Activated CD8-positive, alpha-beta T cell treated with anti-CD3 and anti-CD28 coated beads for 36 hours (primary cell): ENCODE data around the gene NLE1. TPM values are rescaled to one million over a fixed set of nuclear protein-coding genes. Genes with fewer than 3 reads are reported as not detected.

Experiments used
- ATAC-seq: fragments of 200-7000 bp; cut with Tn5 transposase; one replicate; pipeline ENCODE4 v1.10.0; 2021; ENCODE audit warnings: mild to moderate bottlenecking, moderate library complexity
- CTCF ChIA-PET: fragments of 350-600 bp; sonication (Branson Sonifier 250); formaldehyde crosslinking; loops from one replicate; lab custom pipeline; 2021; ENCODE audit warnings: antibody characterized with exemption; lab: Charles Lee
- POLR2A ChIA-PET: fragments of 350-600 bp; sonication (Branson Sonifier 250); formaldehyde crosslinking; loops from one replicate; lab custom pipeline; 2021; ENCODE audit warnings: antibody characterized with exemption; lab: Charles Lee
- DNase-seq: peaks from one replicate; pipeline ENCODE4 v3.0.0-alpha.2; 2020
- H3K27ac Mint-ChIP-seq: one replicate; pipeline ENCODE4 v1.8.0; 2021; ENCODE audit warnings: mild to moderate bottlenecking, mixed read lengths
- H3K27me3 Mint-ChIP-seq: one replicate; pipeline ENCODE4 v1.8.0; 2021; ENCODE audit warnings: mixed read lengths
- H3K36me3 Mint-ChIP-seq: one replicate; pipeline ENCODE4 v1.8.0; 2021; ENCODE audit warnings: low read depth, mixed read lengths
- H3K4me1 Mint-ChIP-seq: one replicate; pipeline ENCODE4 v1.8.0; 2021; ENCODE audit warnings: low read depth, mixed read lengths
- H3K4me3 Mint-ChIP-seq: one replicate; pipeline ENCODE4 v1.8.0; 2021; ENCODE audit warnings: mild to moderate bottlenecking, moderate library complexity, mixed read lengths
- H3K9me3 Mint-ChIP-seq: one replicate; pipeline ENCODE4 v1.8.0; 2021; ENCODE audit warnings: mixed read lengths
- intact Hi-C: fragments of 100-400 bp; cut with micrococcal nuclease; formaldehyde crosslinking; loops from one replicate; pipeline ENCODE4 v1.10.0; 2022
- total RNA-seq, 2 experiments: library from RNA; stranded (reverse); gene quantifications; one replicate each; pipeline ENCODE4 v1.2.3, GENCODE V29; 2021
- TF ChIP-seq, protein P1 (sequence below): fragments of 200-600 bp; IDR thresholded peaks from one replicate; pipeline ENCODE4 v1.8.0; 2022; ENCODE audit warnings: antibody characterized with exemption, mild to moderate bottlenecking

NLE1 gene
- total RNA-seq, 2 experiments from 2014 or later = 49.1 to 49.8 TPM

DNA sequence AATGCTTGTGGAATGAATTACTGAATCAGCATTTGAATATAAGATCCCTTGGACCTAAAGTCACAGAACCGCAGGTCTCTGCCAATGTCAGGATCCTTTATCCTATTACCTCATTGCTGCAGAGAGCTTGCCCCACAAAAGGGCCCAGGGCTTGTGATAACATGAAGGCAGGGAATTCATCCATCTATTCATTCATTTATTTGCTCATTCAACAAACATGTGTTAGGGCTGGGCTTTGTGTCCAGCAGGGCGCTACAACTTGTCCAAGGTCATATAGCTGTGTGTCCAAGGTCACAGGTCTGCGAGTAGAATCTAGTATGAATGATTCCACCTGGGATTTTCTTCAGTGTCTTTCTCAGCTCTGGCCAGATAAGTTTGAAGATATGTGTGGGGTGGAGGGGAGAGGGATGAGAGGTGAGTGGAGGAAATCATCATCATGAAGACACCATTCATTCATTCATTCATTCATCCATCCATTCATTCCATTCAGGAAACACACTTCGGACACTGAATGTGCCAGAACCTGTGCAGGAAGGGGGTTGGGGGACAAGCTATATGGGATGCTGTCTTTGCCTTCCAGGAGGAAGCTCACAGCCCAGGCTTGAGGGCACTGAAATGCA lies 4.2 kb upstream of the NLE1 start:
- Mint-ChIP-seq H3K9me3 (no peaks in the 10 kb centered on the region), H3K27ac (no peak overlapping the region), H3K4me3 (no peak overlapping the region), H3K27me3 (no peaks in the 10 kb centered on the region), H3K4me1 (peaks cover 8% of the 10 kb centered on the region), H3K36me3 (peaks cover 2% of the 10 kb centered on the region)
- ChIA-PET POLR2A (no interaction called here), CTCF (no interaction called here)
- intact Hi-C loops = no loop called here
- DNase-seq (no peak), ATAC-seq (no peak)
- TF ChIP-seq, protein P1, sequence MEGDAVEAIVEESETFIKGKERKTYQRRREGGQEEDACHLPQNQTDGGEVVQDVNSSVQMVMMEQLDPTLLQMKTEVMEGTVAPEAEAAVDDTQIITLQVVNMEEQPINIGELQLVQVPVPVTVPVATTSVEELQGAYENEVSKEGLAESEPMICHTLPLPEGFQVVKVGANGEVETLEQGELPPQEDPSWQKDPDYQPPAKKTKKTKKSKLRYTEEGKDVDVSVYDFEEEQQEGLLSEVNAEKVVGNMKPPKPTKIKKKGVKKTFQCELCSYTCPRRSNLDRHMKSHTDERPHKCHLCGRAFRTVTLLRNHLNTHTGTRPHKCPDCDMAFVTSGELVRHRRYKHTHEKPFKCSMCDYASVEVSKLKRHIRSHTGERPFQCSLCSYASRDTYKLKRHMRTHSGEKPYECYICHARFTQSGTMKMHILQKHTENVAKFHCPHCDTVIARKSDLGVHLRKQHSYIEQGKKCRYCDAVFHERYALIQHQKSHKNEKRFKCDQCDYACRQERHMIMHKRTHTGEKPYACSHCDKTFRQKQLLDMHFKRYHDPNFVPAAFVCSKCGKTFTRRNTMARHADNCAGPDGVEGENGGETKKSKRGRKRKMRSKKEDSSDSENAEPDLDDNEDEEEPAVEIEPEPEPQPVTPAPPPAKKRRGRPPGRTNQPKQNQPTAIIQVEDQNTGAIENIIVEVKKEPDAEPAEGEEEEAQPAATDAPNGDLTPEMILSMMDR = no peak

DNA sequence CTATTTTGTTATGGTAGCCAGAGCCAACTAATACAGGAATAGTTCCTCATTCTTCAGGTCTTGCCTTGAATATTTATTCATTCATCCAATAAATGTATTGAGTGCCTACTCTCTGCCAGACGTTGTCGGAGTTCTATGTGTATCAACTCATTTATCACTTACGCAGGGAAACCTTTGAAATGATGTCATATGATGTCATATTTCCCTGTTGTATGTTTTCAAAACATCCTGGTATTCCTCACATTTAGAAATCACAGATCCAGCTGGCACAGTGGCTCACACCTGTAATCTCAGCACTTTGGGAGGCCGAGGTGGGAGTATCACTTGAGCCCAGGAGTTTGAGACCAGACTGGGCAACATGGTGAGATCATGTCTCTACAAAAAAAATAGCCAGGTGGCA lies 2.7 kb upstream of the NLE1 start:
- ATAC-seq (no peak), DNase-seq (no peak)
- Mint-ChIP-seq H3K4me1 (peaks cover 14% of the 10 kb centered on the region), H3K27me3 (no peaks in the 10 kb centered on the region), H3K4me3 (no peak overlapping the region), H3K36me3 (peaks cover 9% of the 10 kb centered on the region), H3K9me3 (no peaks in the 10 kb centered on the region), H3K27ac (no peak overlapping the region)
- POLR2A ChIA-PET = no interaction called here
- intact Hi-C loops = no loop called here
- CTCF ChIA-PET = interaction anchor here (1.4 kb wide), 1 partner anchor 603 kb away, joined by 4 read pairs; no protein-coding TSS in a partner anchor
- TF ChIP-seq, protein P1 = no peak

DNA sequence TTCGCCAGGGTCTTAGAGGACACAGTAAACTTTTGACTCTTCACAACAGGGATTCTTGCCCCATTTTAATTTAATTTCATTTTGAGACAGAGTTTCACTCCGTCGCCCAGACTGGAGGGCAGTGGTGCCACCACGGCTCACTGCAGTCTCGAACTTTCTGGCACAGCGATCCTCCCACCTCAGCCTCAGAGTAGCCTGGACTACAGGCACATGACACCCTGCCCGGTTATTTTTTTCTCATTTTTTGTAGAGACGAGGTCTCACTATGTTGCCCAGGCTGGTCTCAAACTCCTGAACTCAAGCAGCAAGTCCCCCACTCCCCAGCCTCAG lies 329 bp upstream of the NLE1 start:
- TF ChIP-seq, protein P1 = peak; percentile 6
- DNase-seq (no peak), ATAC-seq (peak; percentile 11)
- intact Hi-C loops = no loop called here
- CTCF ChIA-PET = interaction anchor here (0.9 kb wide), 4 partner anchors 12 to 621 kb away, joined by 3 to 4 read pairs (median 3); no protein-coding TSS in a partner anchor
- Mint-ChIP-seq H3K9me3 (no peaks in the 10 kb centered on the region), H3K27ac (peak overlapping the region; percentile 87), H3K4me3 (peak overlapping the region; percentile 83), H3K36me3 (peaks cover 30% of the 10 kb centered on the region), H3K27me3 (no peaks in the 10 kb centered on the region), H3K4me1 (peaks cover 14% of the 10 kb centered on the region)
- POLR2A ChIA-PET = interaction anchor here (0.7 to 2.5 kb wide), 5 partner anchors 11 to 102 kb away, joined by 3 to 17 read pairs (median 7); no protein-coding TSS in a partner anchor

DNA sequence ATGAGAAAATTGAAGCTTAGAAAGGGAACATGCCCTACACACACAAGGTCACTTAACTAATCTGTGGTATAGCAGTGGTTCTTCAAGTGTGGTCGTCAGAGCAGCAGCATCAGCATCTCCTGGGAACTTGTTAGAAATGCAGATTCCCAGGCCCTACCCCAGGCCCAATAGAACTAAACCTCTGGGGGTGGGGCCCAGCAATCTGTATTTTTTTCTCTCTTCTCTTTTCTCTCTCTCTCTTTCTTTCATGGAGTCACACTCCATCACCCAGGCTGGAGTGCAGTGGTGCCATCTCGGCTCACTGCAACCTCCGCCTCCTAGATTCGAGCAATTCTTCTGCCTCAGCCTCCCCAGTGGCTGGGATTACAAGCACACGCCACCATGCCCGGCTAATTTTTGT lies 3.9 kb downstream of the NLE1 start:
- TF ChIP-seq, protein P1 = no peak
- no peak for DNase-seq
- Mint-ChIP-seq H3K9me3 (no peaks in the 10 kb centered on the region), H3K27me3 (no peaks in the 10 kb centered on the region), H3K4me1 (peaks cover 12% of the 10 kb centered on the region), H3K27ac (no peak overlapping the region), H3K36me3 (peaks cover 63% of the 10 kb centered on the region), H3K4me3 (no peak overlapping the region)
- no peak for ATAC-seq
- POLR2A ChIA-PET = interaction anchor here (1.8 to 4.1 kb wide), 2 partner anchors 8 to 11 kb away, joined by 9 to 26 read pairs; no protein-coding TSS in a partner anchor
- intact Hi-C loops = no loop called here
- CTCF ChIA-PET = no interaction called here

DNA sequence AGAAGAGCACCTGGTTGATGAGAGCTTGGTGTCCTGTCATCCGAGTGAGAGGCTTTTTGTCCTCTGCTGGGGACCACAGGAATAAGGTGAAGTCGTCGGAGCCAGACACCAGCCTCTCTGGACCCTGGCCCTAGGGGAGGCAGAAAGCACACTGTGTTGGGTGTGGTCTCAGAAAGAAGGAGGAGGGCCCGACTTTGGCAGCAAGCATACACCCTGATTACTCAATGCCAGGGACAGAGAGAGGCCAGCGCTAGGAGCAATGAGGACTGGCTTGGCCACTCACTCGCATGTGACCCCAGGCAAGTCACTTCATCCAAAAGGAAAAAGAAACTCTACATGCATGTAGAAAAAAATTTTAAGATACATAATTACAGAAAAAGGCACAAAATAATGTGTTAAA lies 6.8 kb downstream of the NLE1 start:
- Mint-ChIP-seq H3K4me3 (no peak overlapping the region), H3K9me3 (no peaks in the 10 kb centered on the region), H3K27ac (no peak overlapping the region), H3K36me3 (peaks cover 72% of the 10 kb centered on the region), H3K27me3 (no peaks in the 10 kb centered on the region), H3K4me1 (no peaks in the 10 kb centered on the region)
- ChIA-PET POLR2A (interaction anchor here (1.2 to 4.1 kb wide), 2 partner anchors 8 to 238 kb away, joined by 3 to 26 read pairs; partner anchors contain the start of gene SLFN11), CTCF (interaction anchor here (0.9 kb wide), 1 partner anchor 154 kb away, joined by 4 read pairs; no protein-coding TSS in a partner anchor)
- intact Hi-C loops = no loop called here
- DNase-seq = no peak
- TF ChIP-seq, protein P1 = no peak
- ATAC-seq = no peak
